GM18873 (cell line): ENCODE data around the gene MAP1LC3A.

Experiments
- ATAC-seq: cut with Tn5 transposase; IDR thresholded peaks from one replicate; pipeline ENCODE4 v1.9.1; 2021; ENCODE audit warnings: mild to moderate bottlenecking, moderate library complexity, moderate number of reproducible peaks; ENCODE audit not compliant: unreplicated experiment, low FRiP score

Gene MAP1LC3A

GRCh38 chr20:34573541-34574300 lies 15.2 kb downstream of the MAP1LC3A start:
- no peak for ATAC-seq

GRCh38 chr20:34574426-34574825 lies 15.9 kb downstream of the MAP1LC3A start:
- ATAC-seq: no peak

- ATAC-seq: no peak
Observed at GRCh38 chr20:34574861-34575260, 16.3 kb downstream of the MAP1LC3A start.

GRCh38 chr20:34575271-34575670 lies 16.8 kb downstream of the MAP1LC3A start:
- ATAC-seq: no peak

- no peak for ATAC-seq
Observed at GRCh38 chr20:34575756-34576155, 17.2 kb downstream of the MAP1LC3A start.

- ATAC-seq: no peak
Observed at GRCh38 chr20:34577061-34577460, 18.5 kb downstream of the MAP1LC3A start.

GRCh38 chr20:34578025-34578424 lies 19.5 kb downstream of the MAP1LC3A start:
- ATAC-seq: no peak

- no peak for ATAC-seq
Observed at GRCh38 chr20:34578521-34578920, 20.0 kb downstream of the MAP1LC3A start.

- ATAC-seq: no peak
Observed at GRCh38 chr20:34579191-34579978, 20.9 kb downstream of the MAP1LC3A start.

GRCh38 chr20:34579979-34580940 lies 21.7 kb downstream of the MAP1LC3A start:
- no peak for ATAC-seq

GRCh38 chr20:34581341-34582184 lies 23.0 kb downstream of the MAP1LC3A start:
- no peak for ATAC-seq

- no peak for ATAC-seq
Observed at GRCh38 chr20:34582221-34582620, 23.7 kb downstream of the MAP1LC3A start.

GRCh38 chr20:34582911-34583310 lies 24.4 kb downstream of the MAP1LC3A start:
- ATAC-seq: no peak

- no peak for ATAC-seq
Observed at GRCh38 chr20:34583544-34583943, 25.0 kb downstream of the MAP1LC3A start.

- ATAC-seq: no peak
Observed at GRCh38 chr20:34585019-34585418, 26.5 kb downstream of the MAP1LC3A start.

GRCh38 chr20:34586488-34587163 lies 28.1 kb downstream of the MAP1LC3A start:
- ATAC-seq: no peak

GRCh38 chr20:34595377-34596184 lies 37.1 kb downstream of the MAP1LC3A start:
- ATAC-seq: no peak

- ATAC-seq: no peak
Observed at GRCh38 chr20:34600892-34601653, 42.6 kb downstream of the MAP1LC3A start.
